ENCODE results near the gene STYX.
"Not testable (repeated sequence)": the region's sequence is repeated elsewhere in the genome, so short reads cannot be mapped to it uniquely, and the experiment has no call there.

The STYX gene

GRCh38 chr14:52706286-52706685 lies 23.7 kb upstream of the STYX start:
- H3K4me1 ChIP-seq (ENCODE audit: insufficient read depth, low read length) = peaks cover 6% of the 10 kb centered on the region; the same call in 1 of the 2 replicates

GRCh38 chr14:52706724-52707706 lies 23.0 kb upstream of the STYX start, which contains the start of gene PSMC6:
TSS of gene PSMC6 (plus strand) at chr14:52707200. CDS start at chr14:52707220, 20 bp downstream.
- peaks cover 10% of the 10 kb centered on the region for H3K36me3 ChIP-seq (ENCODE audit: insufficient read depth, low read length)
- H3K9ac ChIP-seq (ENCODE audit: low read depth, low read length) = peak within 1 kb of the TSS; percentile 98
- H3K4me1 ChIP-seq (ENCODE audit: insufficient read depth, low read length) = peaks cover 6% of the 10 kb centered on the region; the same call in 1 of the 2 replicates
- no peaks in the 10 kb centered on the region; the same call in 1 of the 2 replicates for H3K9me3 ChIP-seq (ENCODE audit: control insufficient read depth, insufficient read depth, low read length)

More at GRCh38 chr14:52706286-52706685, 23.7 kb upstream of the STYX start:
- H3K36me3 ChIP-seq (ENCODE audit: insufficient read depth, low read length) = peaks cover 6% of the 10 kb centered on the region; the same call in 1 of the 2 replicates
- peak overlapping the region; percentile 98 for H3K9ac ChIP-seq (ENCODE audit: low read depth, low read length)
- no peaks in the 10 kb centered on the region; the same call in 1 of the 2 replicates for H3K9me3 ChIP-seq (ENCODE audit: control insufficient read depth, insufficient read depth, low read length)

GRCh38 chr14:52711666-52712065 lies 18.3 kb upstream of the STYX start:
- Histone ChIP-seq H3K9ac (ENCODE audit: low read depth, low read length) (no peak overlapping the region), H3K9me3 (ENCODE audit: control insufficient read depth, insufficient read depth, low read length) (no peaks in the 10 kb centered on the region; the same call in 1 of the 2 replicates), H3K4me1 (ENCODE audit: insufficient read depth, low read length) (peaks cover 6% of the 10 kb centered on the region; the same call in 1 of the 2 replicates), H3K36me3 (ENCODE audit: insufficient read depth, low read length) (peaks cover 28% of the 10 kb centered on the region)

GRCh38 chr14:52716155-52716554 lies 13.8 kb upstream of the STYX start:
- Histone ChIP-seq H3K36me3 (ENCODE audit: insufficient read depth, low read length) (peaks cover 35% of the 10 kb centered on the region), H3K4me1 (ENCODE audit: insufficient read depth, low read length) (no peaks in the 10 kb centered on the region), H3K9ac (ENCODE audit: low read depth, low read length) (no peak overlapping the region), H3K9me3 (ENCODE audit: control insufficient read depth, insufficient read depth, low read length) (no peaks in the 10 kb centered on the region)

GRCh38 chr14:52723514-52724359 lies 6.2 kb upstream of the STYX start:
- H3K36me3 ChIP-seq (ENCODE audit: insufficient read depth, low read length) = peaks cover 23% of the 10 kb centered on the region
- H3K4me1 ChIP-seq (ENCODE audit: insufficient read depth, low read length) = no peaks in the 10 kb centered on the region
- H3K9me3 ChIP-seq (ENCODE audit: control insufficient read depth, insufficient read depth, low read length) = no peaks in the 10 kb centered on the region
- no peak overlapping the region for H3K9ac ChIP-seq (ENCODE audit: low read depth, low read length)

GRCh38 chr14:52724360-52724644 lies 5.7 kb upstream of the STYX start:
- Histone ChIP-seq H3K9ac (ENCODE audit: low read depth, low read length) (no peak overlapping the region), H3K36me3 (ENCODE audit: insufficient read depth, low read length) (peaks cover 18% of the 10 kb centered on the region), H3K9me3 (ENCODE audit: control insufficient read depth, insufficient read depth, low read length) (no peaks in the 10 kb centered on the region), H3K4me1 (ENCODE audit: insufficient read depth, low read length) (no peaks in the 10 kb centered on the region)

- H3K36me3 ChIP-seq (ENCODE audit: insufficient read depth, low read length) = peaks cover 15% of the 10 kb centered on the region
- not testable (repeated sequence) for H3K4me1 ChIP-seq (ENCODE audit: insufficient read depth, low read length); H3K9ac ChIP-seq (ENCODE audit: low read depth, low read length); H3K9me3 ChIP-seq (ENCODE audit: control insufficient read depth, insufficient read depth, low read length)
Observed at GRCh38 chr14:52727509-52727908, 2.5 kb upstream of the STYX start.

GRCh38 chr14:52729035-52729434 lies 931 bp upstream of the STYX start:
- not testable (repeated sequence) for H3K9me3 ChIP-seq (ENCODE audit: control insufficient read depth, insufficient read depth, low read length); H3K9ac ChIP-seq (ENCODE audit: low read depth, low read length); H3K36me3 ChIP-seq (ENCODE audit: insufficient read depth, low read length); H3K4me1 ChIP-seq (ENCODE audit: insufficient read depth, low read length)

GRCh38 chr14:52729585-52729924 lies 411 bp upstream of the STYX start:
- Histone ChIP-seq H3K9ac (ENCODE audit: low read depth, low read length) (peak overlapping the region; percentile 35; the same call in 1 of the 2 replicates), H3K9me3 (ENCODE audit: control insufficient read depth, insufficient read depth, low read length) (no peaks in the 10 kb centered on the region), H3K4me1 (ENCODE audit: insufficient read depth, low read length) (0 out of 2 replicates have a peak, but pooled peaks cover 4% of the 10 kb centered on the region), H3K36me3 (ENCODE audit: insufficient read depth, low read length) (no peaks in the 10 kb centered on the region)

GRCh38 chr14:52730709-52731111 lies 744 bp downstream of the STYX start:
- no peaks in the 10 kb centered on the region for H3K9me3 ChIP-seq (ENCODE audit: control insufficient read depth, insufficient read depth, low read length)
- peak overlapping the region; percentile 79 for H3K9ac ChIP-seq (ENCODE audit: low read depth, low read length)
- no peaks in the 10 kb centered on the region for H3K36me3 ChIP-seq (ENCODE audit: insufficient read depth, low read length)
- H3K4me1 ChIP-seq (ENCODE audit: insufficient read depth, low read length) = 0 out of 2 replicates have a peak, but pooled peaks cover 4% of the 10 kb centered on the region

GRCh38 chr14:52733824-52734223 lies 3.9 kb downstream of the STYX start:
- Histone ChIP-seq H3K4me1 (ENCODE audit: insufficient read depth, low read length) (0 out of 2 replicates have a peak, but pooled peaks cover 4% of the 10 kb centered on the region), H3K36me3 (ENCODE audit: insufficient read depth, low read length) (no peaks in the 10 kb centered on the region), H3K9ac (ENCODE audit: low read depth, low read length) (peak overlapping the region; percentile 23; the same call in 1 of the 2 replicates), H3K9me3 (ENCODE audit: control insufficient read depth, insufficient read depth, low read length) (no peaks in the 10 kb centered on the region)

GRCh38 chr14:52735921-52736489 lies 6.0 kb downstream of the STYX start:
- H3K4me1 ChIP-seq (ENCODE audit: insufficient read depth, low read length) = peaks cover 7% of the 10 kb centered on the region; the same call in 1 of the 2 replicates

GRCh38 chr14:52738409-52738808 lies 8.4 kb downstream of the STYX start:
- Histone ChIP-seq H3K9ac (ENCODE audit: low read depth, low read length) (no peak overlapping the region), H3K9me3 (ENCODE audit: control insufficient read depth, insufficient read depth, low read length) (no peaks in the 10 kb centered on the region), H3K4me1 (ENCODE audit: insufficient read depth, low read length) (peaks cover 4% of the 10 kb centered on the region; the same call in 1 of the 2 replicates), H3K36me3 (ENCODE audit: insufficient read depth, low read length) (no peaks in the 10 kb centered on the region)

More at GRCh38 chr14:52735921-52736489, 6.0 kb downstream of the STYX start:
- no peaks in the 10 kb centered on the region for H3K9me3 ChIP-seq (ENCODE audit: control insufficient read depth, insufficient read depth, low read length)
- no peaks in the 10 kb centered on the region for H3K36me3 ChIP-seq (ENCODE audit: insufficient read depth, low read length)
- no peak overlapping the region for H3K9ac ChIP-seq (ENCODE audit: low read depth, low read length)

- no peak overlapping the region for H3K9ac ChIP-seq (ENCODE audit: low read depth, low read length)
- no peaks in the 10 kb centered on the region for H3K9me3 ChIP-seq (ENCODE audit: control insufficient read depth, insufficient read depth, low read length)
- H3K4me1 ChIP-seq (ENCODE audit: insufficient read depth, low read length) = peaks cover 3% of the 10 kb centered on the region; the same call in 1 of the 2 replicates
- no peaks in the 10 kb centered on the region for H3K36me3 ChIP-seq (ENCODE audit: insufficient read depth, low read length)
Observed at GRCh38 chr14:52740751-52741150, 10.8 kb downstream of the STYX start.

All from ES-I3 (cell line).